Lung (tissue), 12 donors: ENCODE measurements around the gene CTXN1. TPM values are rescaled to one million over a fixed set of nuclear protein-coding genes. Genes with fewer than 3 reads are reported as not detected.

Source experiments
- ATAC-seq: fragments of 200-7000 bp; cut with Tn5 transposase; one replicate; pipeline ENCODE4 v1.9.1; 2020; ENCODE audit warnings: moderate number of reproducible peaks; ENCODE audit not compliant: insufficient read depth, low FRiP score
- DNase-seq, 3 donors: peaks; one replicate each; pipeline ENCODE4 v3.0.0-alpha.2; 2013 to 2017
- H3K27ac ChIP-seq, 2 donors: one replicate each; pipeline ENCODE4 v1.5.1; 2013; ENCODE audit warnings: mild to moderate bottlenecking in 2 of 2, moderate library complexity in 2 of 2, control low read depth in 1 of 2, inconsistent platforms in 1 of 2, low read depth in 1 of 2, low read length in 1 of 2
- H3K27me3 ChIP-seq, 3 donors: one replicate each; pipeline ENCODE4 v1.5.1; 2013; ENCODE audit warnings: low read length in 2 of 3; ENCODE audit not compliant: control insufficient read depth in 3 of 3, insufficient read depth in 3 of 3
- H3K36me3 ChIP-seq, 4 donors: one replicate each; pipeline ENCODE4 v1.5.1; 2013; ENCODE audit warnings: low read length in 4 of 4, mild to moderate bottlenecking in 1 of 4, moderate library complexity in 1 of 4; ENCODE audit not compliant: control insufficient read depth in 4 of 4, insufficient read depth in 4 of 4
- H3K4me1 ChIP-seq, 5 donors: one replicate each; pipeline ENCODE4 v1.5.1; 2013; ENCODE audit warnings: low read length in 5 of 5, mild to moderate bottlenecking in 2 of 5, moderate library complexity in 1 of 5; ENCODE audit not compliant: control insufficient read depth in 5 of 5, insufficient read depth in 5 of 5
- H3K4me3 ChIP-seq: one replicate; pipeline ENCODE4 v1.5.1; 2013; ENCODE audit warnings: mild to moderate bottlenecking, control low read depth, moderate library complexity
- H3K9ac ChIP-seq, 2 donors: one replicate each; pipeline ENCODE4 v1.5.1; 2013; ENCODE audit warnings: low read length in 2 of 2, control low read depth in 1 of 2; ENCODE audit not compliant: insufficient read depth in 1 of 2
- H3K9me3 ChIP-seq, 4 donors: one replicate each; pipeline ENCODE4 v1.5.1; 2013; ENCODE audit warnings: low read length in 3 of 4, mild to moderate bottlenecking in 1 of 4, moderate library complexity in 1 of 4; ENCODE audit not compliant: control insufficient read depth in 4 of 4, insufficient read depth in 3 of 4
- WGBS, 2 donors: extraction: QIAGEN DNeasy Blood & Tissue Kit; methylation state at CpG; one replicate each; pipeline ENCODE4 v1.1.7; 2013; 5-methylcytosine and 5-hydroxymethylcytosine counted together
- polyA plus RNA-seq, 2 donors: library from polyadenylated mRNA; stranded (reverse); fragments of 200-250 nt; gene quantifications; one replicate each; pipeline ENCODE4 v1.2.1, GENCODE V29; 2013
- total RNA-seq, 2 donors: library from RNA; depleted of rRNA in 1 of 2; stranded (reverse); fragments of >200 nt in 1 of 2; gene quantifications; one replicate each; pipeline ENCODE4 v1.2.1, GENCODE V29; 2014 to 2021
- TF ChIP-seq, protein P1 (sequence below): IDR thresholded peaks from 2 replicates; pipeline ENCODE4 v1.5.1; 2012; ENCODE audit warnings: mild to moderate bottlenecking; ENCODE audit errors: control extremely low read depth, extremely low read depth
- donor health status: control.
- donor health status: control.
- donor health status: Bipolar disorder and iron deficiency.
- donor health status: healthy.
- donor health status: DM: yes; HTN: yes; CAD: no.

Gene CTXN1
- total and polyA plus RNA-seq, 4 donors: 4.3 to 25.9 (median 6.9) TPM

DNA sequence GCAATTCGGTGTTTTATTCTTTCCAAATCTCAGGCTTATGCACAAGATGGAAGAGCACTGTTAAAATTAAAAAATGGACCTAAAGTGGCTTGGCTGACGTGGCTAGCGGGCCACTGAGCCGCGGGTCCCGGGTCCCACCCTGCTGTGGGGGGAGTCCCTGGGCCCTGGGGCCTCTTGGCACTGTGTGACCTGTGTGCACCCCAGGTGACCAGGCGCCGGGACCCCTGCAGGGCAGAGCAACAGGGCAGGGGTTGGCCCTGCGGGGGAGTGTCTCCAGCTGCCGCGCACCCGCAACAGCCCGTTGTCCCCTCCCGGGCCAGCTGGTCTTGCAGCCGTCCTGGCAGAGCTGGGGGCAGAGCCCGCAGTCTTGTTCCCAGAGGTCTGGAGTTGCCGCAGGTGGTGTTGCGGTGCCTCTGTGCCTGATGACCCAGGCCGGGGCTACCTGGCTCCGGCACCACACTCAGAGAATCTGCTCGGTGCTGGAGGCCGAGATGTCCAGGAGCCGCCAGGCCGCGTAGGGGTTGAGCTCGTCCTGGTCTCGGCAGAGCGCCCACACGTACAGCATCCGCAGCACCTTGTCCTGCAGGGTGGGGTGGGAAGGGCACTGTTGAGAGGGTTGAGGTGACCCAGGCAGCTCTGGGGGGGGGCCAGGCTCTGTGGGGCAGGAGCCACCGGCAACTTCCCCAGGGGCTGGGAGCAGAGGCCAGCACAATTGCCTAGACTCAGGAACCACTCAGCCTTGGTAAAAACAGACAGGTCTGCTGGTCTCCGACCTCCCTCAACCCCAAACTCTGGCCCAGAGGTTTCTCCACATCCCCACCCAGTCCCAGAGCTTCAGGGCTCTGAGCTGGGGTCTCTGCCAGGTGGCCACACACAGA is 1.0 kb upstream of the CTXN1 start:
- no peak overlapping the region for H3K27ac ChIP-seq
- H3K9me3 ChIP-seq: no peaks in the 10 kb centered on the region
- no peak overlapping the region for H3K9ac ChIP-seq
- no peak for DNase-seq
- no peak overlapping the region for H3K4me3 ChIP-seq
- TF ChIP-seq, protein P1, sequence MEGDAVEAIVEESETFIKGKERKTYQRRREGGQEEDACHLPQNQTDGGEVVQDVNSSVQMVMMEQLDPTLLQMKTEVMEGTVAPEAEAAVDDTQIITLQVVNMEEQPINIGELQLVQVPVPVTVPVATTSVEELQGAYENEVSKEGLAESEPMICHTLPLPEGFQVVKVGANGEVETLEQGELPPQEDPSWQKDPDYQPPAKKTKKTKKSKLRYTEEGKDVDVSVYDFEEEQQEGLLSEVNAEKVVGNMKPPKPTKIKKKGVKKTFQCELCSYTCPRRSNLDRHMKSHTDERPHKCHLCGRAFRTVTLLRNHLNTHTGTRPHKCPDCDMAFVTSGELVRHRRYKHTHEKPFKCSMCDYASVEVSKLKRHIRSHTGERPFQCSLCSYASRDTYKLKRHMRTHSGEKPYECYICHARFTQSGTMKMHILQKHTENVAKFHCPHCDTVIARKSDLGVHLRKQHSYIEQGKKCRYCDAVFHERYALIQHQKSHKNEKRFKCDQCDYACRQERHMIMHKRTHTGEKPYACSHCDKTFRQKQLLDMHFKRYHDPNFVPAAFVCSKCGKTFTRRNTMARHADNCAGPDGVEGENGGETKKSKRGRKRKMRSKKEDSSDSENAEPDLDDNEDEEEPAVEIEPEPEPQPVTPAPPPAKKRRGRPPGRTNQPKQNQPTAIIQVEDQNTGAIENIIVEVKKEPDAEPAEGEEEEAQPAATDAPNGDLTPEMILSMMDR: no peak
- peaks cover 0 to 33% (median 12%) of the 10 kb centered on the region in 4 donors for H3K36me3 ChIP-seq
- H3K27me3 ChIP-seq: no peaks in the 10 kb centered on the region
- ATAC-seq: no peak
- peaks cover 0 to 23% (median 9%) of the 10 kb centered on the region in 5 donors for H3K4me1 ChIP-seq
- 85 to 95% methylated on average over 32 of the region's 32 CpGs for whole genome bisulfite sequencing, 2 donors

DNA sequence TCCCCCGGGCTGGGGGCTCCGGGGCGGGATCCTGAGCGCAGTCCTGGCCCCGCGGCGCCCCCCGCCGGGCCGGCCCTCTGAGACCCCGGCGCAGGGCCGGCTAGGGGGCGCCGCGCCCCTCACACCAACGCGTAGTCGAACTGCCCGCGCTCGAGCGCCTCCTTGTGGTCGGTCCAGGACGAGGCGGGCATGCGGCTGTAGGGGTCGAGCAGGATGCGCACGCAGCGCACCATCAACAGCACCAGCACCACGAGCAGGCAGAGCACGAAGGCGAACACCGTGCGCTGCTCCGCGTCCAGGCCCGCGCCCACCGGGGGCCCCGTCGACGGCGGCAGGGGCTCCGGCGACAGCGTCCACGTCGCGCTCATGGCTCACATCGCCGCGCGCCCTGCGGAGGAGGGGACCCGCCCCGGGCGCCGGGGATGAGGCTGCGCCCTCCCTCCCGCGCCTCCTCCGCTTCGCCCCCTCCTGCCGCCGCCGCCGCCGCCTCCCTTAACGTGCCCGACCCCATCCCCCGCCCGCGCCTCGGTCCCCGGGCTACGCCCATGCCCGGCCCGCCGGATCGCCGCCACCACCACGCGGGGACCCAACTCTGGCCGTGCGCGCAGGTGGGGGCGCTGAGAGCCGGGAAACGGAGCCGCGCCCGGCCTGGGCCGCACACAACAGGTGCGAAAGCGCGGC is 624 bp downstream of the CTXN1 start:
- TF ChIP-seq, protein P1: peak; percentile 59
- 1% methylated on average over 47 to 97 of the region's 98 CpGs for WGBS, 2 donors
- Histone ChIP-seq H3K4me3 (no peak overlapping the region), H3K9me3 (no peaks in the 10 kb centered on the region), H3K27ac (no peak overlapping the region), H3K9ac (no peak overlapping the region), H3K4me1 (peaks cover 0 to 31% (median 17%) of the 10 kb centered on the region in 5 donors), H3K27me3 (no peaks in the 10 kb centered on the region), H3K36me3 (peaks cover 0 to 20% (median 10%) of the 10 kb centered on the region in 4 donors)
- DNase-seq: peak; percentile 74 to 88 (median 79)
- ATAC-seq: no peak

DNA sequence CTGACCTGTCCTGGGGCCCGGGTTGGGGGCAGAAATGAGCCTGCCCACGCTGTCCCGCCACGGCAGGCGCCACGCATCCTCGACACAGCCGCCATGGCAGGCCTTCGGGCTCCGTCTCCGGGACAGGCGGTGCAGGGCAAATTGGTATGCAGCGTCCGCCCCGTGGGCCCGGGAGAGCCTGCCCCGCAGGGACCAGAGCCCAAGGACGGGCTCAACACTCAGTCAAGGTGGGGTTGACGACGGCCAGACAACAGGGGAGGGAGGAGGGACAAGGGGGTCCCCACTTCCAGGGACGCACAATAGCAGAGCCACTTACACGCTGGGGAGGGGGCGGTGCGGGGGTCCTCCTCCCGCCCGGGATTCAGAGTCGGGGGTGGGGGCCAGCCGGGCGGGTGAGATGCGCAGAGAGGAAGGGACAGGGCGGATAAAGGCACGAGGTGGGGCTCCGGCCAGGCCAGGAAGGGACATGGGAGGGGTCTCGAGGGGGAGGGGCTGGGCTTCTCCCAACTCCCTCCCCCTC is 1.2 kb downstream of the CTXN1 start:
- peaks cover 0 to under 1% (median 0%) of the 10 kb centered on the region in 3 donors for H3K27me3 ChIP-seq
- peaks cover 0 to 20% (median 10%) of the 10 kb centered on the region in 4 donors for H3K36me3 ChIP-seq
- H3K4me1 ChIP-seq: peaks cover 0 to 35% (median 17%) of the 10 kb centered on the region in 5 donors
- H3K27ac ChIP-seq: no peak overlapping the region
- TF ChIP-seq, protein P1: no peak
- 47 to 56% methylated on average over 22 to 34 of the region's 34 CpGs for WGBS, 2 donors
- DNase-seq (no peak), ATAC-seq (no peak)
- no peak overlapping the region for H3K9ac ChIP-seq
- no peak overlapping the region for H3K4me3 ChIP-seq
- no peaks in the 10 kb centered on the region for H3K9me3 ChIP-seq
